Endothelial cell of hepatic sinusoid (primary cell): Measurements from ENCODE around the gene FANCI.

Experiments used
- in situ Hi-C: cut with HindIII; loops from 2 replicates; pipeline ENCODE4 v1.10.0; 2017; ENCODE audit warnings: low sequenced_read_pairs

FANCI gene

GRCh38 chr15:89243691-89244573 is at the start of gene FANCI:
FANCI (plus strand) TSS chr15:89243979; CDS start chr15:89247648, 3,669 bp downstream.
- in situ Hi-C loops, result no loop called here

- in situ Hi-C loops, result loop anchor here (5.0 to 10.0 kb wide), 2 partner anchors 98 to 290 kb away; no protein-coding TSS in a partner anchor
Measured at GRCh38 chr15:89194608-89195007, 49.2 kb upstream of the FANCI start.

- in situ Hi-C loops, result loop anchor here (5.0 to 10.0 kb wide), 2 partner anchors 96 to 291 kb away; no protein-coding TSS in a partner anchor
Measured at GRCh38 chr15:89195836-89196235, 47.9 kb upstream of the FANCI start.

- in situ Hi-C loops, result loop anchor here (5.0 to 10.0 kb wide), 2 partner anchors 96 to 291 kb away; no protein-coding TSS in a partner anchor
Measured at GRCh38 chr15:89196241-89196640, 47.5 kb upstream of the FANCI start.

- in situ Hi-C loops, result loop anchor here (5.0 to 10.0 kb wide), 2 partner anchors 95 to 292 kb away; no protein-coding TSS in a partner anchor
Measured at GRCh38 chr15:89196994-89197393, 46.8 kb upstream of the FANCI start.

GRCh38 chr15:89197503-89197971 is 46.2 kb upstream of the FANCI start:
- in situ Hi-C loops, result loop anchor here (5.0 to 10.0 kb wide), 2 partner anchors 95 to 293 kb away; no protein-coding TSS in a partner anchor

- in situ Hi-C loops, result loop anchor here (5.0 to 10.0 kb wide), 2 partner anchors 94 to 293 kb away; no protein-coding TSS in a partner anchor
Measured at GRCh38 chr15:89198196-89198595, 45.6 kb upstream of the FANCI start.

- in situ Hi-C loops, result loop anchor here (5.0 to 10.0 kb wide), 2 partner anchors 93 to 294 kb away; no protein-coding TSS in a partner anchor
Measured at GRCh38 chr15:89198934-89199333, 44.8 kb upstream of the FANCI start.

GRCh38 chr15:89199746-89200145 is 44.0 kb upstream of the FANCI start:
- in situ Hi-C loops, result loop anchor here (5.0 to 10.0 kb wide), 3 partner anchors 48 to 295 kb away; no protein-coding TSS in a partner anchor

GRCh38 chr15:89200182-89200581 is 43.6 kb upstream of the FANCI start:
- in situ Hi-C loops, result loop anchor here (5.0 kb wide), 1 partner anchor 47 kb away; no protein-coding TSS in a partner anchor

GRCh38 chr15:89201465-89202005 is 42.2 kb upstream of the FANCI start:
- in situ Hi-C loops, result loop anchor here (5.0 kb wide), 1 partner anchor 46 kb away; no protein-coding TSS in a partner anchor

- in situ Hi-C loops, result loop anchor here (5.0 kb wide), 1 partner anchor 44 kb away; no protein-coding TSS in a partner anchor
Measured at GRCh38 chr15:89203705-89204273, 40.0 kb upstream of the FANCI start.

GRCh38 chr15:89205991-89206585 is 37.7 kb upstream of the FANCI start:
- in situ Hi-C loops, result no loop called here

GRCh38 chr15:89206908-89207331 is 36.9 kb upstream of the FANCI start:
- in situ Hi-C loops, result no loop called here

GRCh38 chr15:89208256-89208655 is 35.5 kb upstream of the FANCI start:
- in situ Hi-C loops, result no loop called here

- in situ Hi-C loops, result no loop called here
Measured at GRCh38 chr15:89209057-89209456, 34.7 kb upstream of the FANCI start.

GRCh38 chr15:89211678-89212170 is 32.1 kb upstream of the FANCI start:
- in situ Hi-C loops, result no loop called here

GRCh38 chr15:89215627-89216026 is 28.2 kb upstream of the FANCI start:
- in situ Hi-C loops, result no loop called here

GRCh38 chr15:89217031-89217430 is 26.7 kb upstream of the FANCI start:
- in situ Hi-C loops, result no loop called here

GRCh38 chr15:89217686-89218376 is 25.9 kb upstream of the FANCI start:
- in situ Hi-C loops, result no loop called here
